SKM-1 (cell line): ENCODE data around the gene PCSK5.
"Not testable (repeated sequence)": the region's sequence is repeated elsewhere in the genome, so short reads cannot be mapped to it uniquely, and the experiment has no call there.

Experiments
- DNase-seq: peaks from one replicate; lab custom pipeline; 2025; ENCODE audit not compliant: unreplicated experiment; lab: John Stamatoyannopoulos, UW

Gene PCSK5

DNA sequence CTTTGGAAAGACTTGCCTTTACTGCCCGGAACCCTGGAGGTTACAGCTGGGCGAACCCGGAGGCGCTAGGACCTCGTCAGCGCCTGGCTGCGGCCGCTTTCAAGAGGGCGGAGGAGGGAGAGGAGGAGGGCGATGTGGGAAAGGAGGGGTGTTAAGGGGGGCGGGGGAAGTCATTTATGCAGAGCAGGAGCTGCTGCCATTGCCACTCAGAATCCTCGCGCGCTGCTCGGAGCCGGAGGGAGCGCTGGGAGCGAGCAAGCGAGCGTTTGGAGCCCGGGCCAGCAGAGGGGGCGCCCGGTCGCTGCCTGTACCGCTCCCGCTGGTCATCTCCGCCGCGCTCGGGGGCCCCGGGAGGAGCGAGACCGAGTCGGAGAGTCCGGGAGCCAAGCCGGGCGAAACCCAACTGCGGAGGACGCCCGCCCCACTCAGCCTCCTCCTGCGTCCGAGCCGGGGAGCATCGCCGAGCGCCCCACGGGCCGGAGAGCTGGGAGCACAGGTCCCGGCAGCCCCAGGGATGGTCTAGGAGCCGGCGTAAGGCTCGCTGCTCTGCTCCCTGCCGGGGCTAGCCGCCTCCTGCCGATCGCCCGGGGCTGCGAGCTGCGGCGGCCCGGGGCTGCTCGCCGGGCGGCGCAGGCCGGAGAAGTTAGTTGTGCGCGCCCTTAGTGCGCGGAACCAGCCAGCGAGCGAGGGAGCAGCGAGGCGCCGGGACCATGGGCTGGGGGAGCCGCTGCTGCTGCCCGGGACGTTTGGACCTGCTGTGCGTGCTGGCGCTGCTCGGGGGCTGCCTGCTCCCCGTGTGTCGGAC lies at the start of gene PCSK5:
Gene PCSK5, plus strand, starts transcription at position 202 of the 805 bp plus-strand sequence. Its CDS starts 509 bp downstream, at position 711.
- peak; percentile 30 for DNase-seq

DNA sequence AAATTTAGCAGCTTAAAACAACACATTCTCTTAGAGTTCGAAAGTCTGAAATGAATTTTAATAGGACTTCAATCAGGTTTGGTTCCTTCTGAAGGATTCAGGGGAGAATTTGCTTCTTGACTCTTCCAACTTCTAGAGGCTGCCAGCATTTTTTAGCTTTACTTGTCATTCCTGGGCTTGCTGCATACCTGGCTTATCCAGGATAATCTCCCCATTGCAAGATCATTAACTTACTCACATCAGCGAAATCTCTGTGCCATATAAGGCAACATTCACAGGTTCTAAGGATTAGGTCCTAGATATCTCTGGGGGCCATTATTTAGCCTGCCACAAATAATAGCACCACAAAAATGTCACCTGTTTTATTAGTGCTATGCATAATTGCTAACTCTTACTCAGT lies 46.2 kb upstream of the PCSK5 start:
- no peak for DNase-seq

DNA sequence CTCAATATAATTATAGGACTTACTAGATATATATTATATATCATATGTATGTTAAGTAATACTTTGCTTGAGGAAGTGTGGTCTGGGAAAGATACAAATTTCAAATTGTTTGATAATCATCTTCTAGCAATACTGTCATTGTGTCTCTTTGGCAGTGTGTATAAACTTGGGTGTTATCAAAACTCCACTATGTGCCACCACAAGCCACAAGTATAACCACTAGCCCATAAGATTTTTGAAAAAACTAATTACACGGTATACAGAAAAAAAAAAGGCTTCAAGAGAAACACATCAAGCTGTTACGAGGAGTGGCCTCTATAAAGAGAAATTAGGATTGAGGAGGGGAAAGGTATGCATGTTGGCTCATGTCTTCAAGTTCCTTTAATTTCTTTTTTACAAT lies 44.7 kb upstream of the PCSK5 start:
- DNase-seq = no peak

DNA sequence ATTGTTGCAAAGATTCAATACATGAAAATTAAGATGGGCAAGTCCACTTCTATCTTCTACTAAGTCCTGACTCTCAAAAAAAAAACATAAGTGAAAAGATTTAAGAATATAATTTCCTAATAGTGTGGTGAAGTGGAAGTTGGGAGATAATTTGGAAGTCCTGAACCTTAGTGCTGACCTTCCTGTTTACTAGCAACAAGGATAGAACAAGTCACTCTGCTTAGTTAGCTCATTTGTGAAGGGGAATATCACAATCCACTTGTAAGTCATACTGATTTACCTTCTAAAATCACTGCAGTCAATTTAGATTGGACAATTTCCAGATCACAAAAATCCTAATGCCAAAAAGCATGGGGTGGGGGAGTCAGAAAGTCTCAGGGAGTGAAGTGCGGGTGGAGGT lies 43.4 kb upstream of the PCSK5 start:
- no peak for DNase-seq

DNA sequence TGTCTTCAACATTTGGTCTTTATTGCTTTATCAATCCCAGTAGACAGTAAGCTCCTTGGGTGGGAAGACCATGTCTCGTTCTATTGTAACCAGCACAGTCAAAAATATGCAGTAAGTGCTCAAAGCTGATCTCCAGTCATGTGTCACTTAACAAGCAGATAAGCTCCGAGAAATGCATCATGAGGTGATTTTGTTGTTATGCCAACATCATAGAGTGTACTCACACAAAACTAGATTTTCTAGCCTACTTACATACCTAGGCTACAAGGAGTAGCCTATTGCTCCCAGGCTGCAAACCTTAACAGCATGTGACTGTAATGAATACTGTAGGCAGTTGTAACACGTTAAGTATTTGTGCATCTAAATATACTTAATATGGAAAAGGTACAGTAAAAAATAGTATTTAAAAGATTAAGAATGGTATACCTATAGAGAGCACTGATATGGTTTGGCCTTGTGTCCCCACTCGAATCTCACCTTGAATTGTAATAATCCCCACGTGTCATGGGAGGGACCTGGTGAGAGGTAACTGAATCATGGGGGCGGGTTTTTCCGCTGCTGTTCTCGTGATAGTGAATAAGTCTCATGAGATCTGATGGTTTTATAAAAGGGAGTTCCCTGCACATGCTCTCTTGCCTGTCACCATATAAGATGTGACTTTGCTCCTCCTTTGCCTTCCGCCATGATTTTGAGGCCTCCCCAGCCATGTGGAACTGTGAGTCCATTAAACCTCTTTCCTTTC lies 39.8 kb upstream of the PCSK5 start:
- no peak for DNase-seq

DNA sequence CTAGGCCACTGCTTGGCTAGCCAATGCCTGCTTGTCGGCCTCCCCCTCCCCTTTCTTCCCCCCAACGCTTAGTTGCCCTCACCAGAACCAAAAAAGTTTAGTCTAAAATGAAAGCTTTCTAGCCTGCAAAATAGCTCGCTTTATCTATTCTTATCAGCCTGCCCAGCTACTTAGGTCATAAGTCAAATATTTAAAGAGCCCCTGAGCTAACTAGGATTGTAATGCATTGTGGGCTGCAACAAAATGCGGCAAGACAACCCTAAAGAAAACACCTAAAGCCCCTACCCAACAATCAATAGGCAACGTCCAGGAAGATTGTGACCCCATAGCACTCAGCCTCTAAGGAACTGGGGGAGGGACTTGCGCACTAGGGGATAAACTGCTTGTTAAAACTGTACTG lies 38.6 kb upstream of the PCSK5 start:
- DNase-seq = no peak

DNA sequence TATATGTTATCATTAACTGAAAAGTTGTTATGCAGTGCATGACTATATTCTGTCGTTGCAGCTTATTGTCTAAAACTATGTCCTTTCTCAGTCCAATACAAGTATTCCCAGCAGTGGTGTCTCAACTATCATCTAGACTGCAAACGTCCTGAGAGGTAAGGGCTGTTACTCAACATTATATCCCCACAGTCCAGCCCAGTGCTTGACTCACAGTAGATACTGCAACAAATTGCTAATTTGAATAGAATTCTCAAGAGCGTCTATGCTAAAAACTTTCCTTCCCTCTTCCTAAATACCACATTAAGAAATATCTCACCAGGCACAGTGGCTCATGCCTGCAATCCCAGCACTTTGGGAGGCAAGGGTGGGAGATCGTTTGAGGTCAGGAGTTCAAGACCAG lies 37.7 kb upstream of the PCSK5 start:
- DNase-seq = no peak

DNA sequence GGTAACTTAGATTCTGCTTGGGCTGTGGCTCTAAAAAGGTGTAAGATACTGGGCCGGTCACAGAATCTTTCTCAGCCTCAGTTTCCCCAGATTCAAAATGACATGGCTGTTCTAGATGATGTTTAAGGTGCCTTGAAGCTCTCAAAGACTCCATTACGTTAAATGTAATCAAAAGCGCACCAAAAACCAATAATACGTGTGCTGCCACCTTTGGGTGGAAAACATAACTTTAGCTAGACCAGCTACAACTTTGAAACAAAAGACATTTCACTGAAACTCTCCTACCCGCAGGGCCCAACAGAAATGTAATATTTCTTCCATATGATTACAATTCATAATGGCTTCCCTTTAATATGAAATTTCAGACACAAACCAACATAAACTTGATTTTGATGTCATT lies 35.0 kb upstream of the PCSK5 start:
- DNase-seq = no peak

DNA sequence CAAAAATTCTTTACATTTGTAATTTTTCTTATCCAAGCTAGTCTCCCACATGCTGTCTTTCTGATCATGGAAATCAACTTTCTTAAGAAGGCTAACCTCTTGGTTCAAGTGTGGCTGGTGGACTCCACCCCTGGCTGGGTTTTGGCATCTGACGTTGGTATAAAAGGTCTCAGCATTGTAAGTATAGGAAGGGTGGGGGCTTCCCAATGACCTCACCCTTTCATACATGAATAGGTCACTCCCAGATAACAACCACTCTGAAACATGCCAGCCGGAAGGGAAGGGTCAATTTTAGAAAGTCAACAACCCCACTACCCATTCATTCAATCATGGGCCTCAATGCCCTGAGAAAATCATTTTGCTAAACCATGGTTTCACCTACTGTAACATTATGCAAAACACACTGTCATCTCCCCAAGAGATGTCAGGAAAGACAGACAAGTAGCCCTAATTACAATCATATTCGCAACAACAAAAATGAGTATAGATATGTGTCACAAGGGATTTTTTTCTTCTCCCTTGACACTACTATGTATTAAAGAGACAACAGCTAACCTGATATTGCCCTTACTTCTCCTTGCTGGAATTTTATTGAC lies 31.9 kb upstream of the PCSK5 start:
- DNase-seq = no peak

DNA sequence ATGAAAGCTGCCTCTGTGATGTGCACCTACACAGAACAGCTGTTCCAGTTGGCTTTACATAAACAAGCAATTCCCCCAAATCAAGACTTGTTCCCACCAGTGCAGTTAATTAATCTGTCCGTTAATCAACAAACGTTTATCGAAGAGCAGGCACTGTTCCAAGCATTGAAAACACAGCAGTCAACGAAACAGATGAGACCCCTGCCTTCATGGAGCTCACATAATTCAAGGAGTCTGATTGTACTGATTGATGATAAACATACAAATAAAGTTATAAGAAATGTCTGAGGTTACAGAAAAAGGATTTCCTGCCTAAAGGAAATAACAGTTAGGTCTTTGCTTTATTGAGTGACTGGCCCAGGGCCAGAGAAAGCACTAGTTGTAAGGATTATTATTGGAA lies 26.2 kb upstream of the PCSK5 start:
- no peak for DNase-seq

DNA sequence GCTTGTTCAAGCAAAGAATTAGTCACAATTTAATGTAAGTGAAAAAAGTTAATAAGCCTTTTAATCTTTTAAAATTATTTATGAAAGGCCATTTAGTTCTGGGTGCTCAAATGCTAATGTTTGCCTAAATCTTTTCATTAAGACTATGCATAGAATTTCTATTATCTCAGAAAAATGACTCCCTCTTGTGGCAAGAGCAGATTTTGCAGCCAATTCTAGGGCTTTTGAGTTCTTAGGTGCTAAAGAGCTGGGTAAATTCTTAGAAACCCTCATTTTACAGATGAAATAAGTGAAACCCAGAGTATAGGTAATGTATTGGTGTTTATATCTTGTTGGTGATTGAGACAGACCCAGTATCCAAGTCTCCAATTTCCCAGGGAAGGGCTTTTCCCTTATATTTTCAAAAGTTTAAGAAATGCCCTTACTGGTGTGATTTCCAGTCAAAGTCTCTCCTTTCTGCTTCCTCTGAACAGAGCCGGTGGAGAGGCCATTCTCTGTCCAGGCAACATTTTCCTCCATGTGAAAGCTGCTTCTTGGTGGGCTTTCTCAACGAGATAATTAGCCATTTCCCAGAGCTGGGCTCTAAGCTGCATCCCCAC lies 24.1 kb upstream of the PCSK5 start:
- DNase-seq = no peak

DNA sequence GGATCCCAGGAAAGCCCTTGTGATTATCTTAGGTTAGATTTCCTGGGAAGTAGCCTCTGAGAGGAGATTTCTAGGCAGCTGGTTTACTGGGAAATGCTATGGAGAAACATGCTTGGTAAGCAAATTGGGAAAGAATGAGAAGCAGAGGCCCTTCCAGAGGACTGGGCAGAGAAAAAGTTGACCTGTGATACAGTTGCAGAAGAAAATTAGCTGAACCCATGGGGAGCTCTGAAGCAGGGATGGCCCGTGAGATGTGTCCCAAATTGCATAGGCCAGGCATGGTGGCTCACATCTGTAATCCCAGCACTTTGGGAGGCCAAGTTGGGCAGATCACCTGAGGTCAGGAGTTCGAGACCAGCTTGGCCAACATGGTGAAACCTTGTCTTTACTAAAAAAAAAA lies 21.9 kb upstream of the PCSK5 start:
- DNase-seq = not testable (repeated sequence)

DNA sequence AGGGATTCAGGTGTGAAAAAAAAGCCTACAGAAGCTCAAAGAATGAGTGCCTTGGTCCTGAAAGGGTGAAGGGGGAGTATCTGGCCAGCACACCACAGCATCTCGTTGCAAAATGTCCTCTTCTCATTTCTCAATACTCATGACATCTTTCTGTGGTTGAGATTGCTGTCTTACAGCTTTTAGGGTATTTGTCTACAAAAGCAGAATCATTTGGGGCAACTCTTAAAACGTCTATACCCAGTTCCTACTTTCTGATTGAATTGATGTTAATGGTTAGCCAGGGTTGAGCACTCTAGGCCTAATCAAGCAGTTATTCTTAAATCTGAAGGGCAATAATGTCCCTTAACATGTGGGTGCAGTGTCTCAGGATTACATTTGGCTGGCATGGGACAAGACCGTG lies 21.2 kb upstream of the PCSK5 start:
- peak; percentile 54 for DNase-seq

DNA sequence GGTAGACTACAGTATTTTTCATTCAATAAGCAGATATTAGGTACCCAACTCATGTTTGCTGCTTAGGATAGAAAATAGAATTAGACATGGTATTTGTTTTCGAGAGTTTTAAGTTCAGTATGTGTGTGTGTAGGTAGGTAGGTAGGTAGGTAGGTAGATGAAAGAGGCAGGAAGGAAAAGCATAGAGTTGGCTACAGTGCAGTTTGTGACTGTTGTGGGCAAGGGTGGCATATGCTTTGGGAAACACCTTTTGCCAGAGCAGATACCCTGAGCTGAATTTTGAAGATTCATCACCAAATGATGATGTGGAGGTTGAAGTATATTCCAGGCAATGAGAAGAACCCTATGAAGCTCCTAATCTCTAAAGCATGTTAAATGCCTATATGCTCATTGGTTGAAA lies 20.0 kb upstream of the PCSK5 start:
- DNase-seq = no peak

DNA sequence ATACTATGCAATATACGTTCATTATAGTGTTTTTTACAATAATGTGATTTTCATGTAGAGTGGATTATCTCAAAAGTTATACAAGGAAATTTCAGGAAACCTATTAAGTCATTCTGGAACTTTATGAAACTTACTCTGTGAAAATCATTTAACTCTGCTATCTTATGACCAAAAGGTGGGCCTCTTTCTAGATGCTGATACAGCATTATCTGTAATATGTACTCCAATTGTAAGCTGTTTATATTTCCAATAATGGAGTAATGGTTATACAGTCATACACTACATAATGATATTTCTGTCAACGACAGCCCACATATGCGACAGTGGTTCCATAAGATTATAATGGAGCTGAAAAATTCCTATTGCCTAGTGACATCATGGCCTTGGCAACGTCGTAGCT lies 18.8 kb upstream of the PCSK5 start:
- no peak for DNase-seq

DNA sequence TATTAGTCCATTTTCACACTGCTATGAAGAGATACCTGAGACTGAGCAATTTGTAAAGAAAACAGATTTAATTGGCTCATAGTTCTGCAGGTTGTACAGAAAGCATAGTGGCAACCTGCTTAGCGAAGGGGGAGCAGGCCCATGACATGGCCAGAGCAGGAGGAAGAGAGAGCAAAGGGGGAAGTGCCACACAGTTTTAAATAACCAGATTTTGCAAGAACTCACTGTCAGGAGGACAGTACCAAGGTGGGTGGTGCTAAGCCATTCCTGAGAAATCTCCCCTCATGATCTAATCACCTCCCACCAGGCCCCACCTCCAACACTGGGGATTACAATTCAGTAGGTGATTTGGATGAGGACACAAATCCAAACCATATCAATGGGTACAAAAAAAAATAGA lies 16.8 kb upstream of the PCSK5 start:
- no peak for DNase-seq

DNA sequence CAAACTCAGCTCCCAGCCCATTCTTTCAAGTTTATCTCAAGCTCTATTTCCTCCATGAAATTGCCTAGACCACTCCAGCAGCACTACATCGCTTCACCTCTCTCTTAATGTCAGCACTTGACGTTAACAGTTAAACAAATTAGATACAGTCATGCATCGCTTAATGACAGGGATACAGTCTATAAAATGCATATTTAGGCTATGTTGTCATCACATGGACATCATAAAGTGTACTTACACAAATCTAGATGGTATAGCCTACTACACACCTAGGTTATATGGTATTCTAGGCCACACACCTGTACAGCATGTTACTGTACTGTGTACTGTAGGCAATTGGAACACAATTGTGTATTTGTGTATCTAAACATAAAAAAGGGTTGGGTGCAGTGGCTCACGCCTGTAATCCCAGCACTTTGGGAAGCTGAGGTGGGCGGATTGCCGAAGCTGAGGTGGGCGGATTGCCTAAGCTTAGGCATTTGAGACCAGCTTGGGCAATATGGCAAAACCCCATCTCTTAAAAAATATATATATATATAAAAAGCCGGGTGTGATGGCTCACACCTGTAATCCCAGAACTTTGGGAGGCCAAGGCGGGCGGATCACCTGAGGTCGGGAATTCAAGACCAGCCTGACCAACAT lies 13.4 kb upstream of the PCSK5 start:
- DNase-seq = no peak

DNA sequence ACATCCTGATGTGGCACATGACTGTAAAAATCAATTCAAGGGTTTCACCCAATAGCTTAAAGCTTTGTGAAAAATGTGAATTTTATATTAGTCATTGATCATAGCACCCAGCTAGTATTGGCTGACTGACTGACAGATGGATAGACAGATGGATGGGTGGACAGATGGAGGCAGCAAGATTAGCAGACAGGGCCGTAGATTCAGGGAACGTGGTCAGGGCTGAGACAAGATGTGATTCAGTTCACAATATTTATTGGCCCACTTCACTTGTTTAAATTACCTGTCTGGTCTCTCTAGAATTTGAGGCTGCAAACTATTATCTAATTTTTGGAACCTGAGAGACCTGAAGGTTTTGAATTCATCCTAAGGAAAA lies 12.0 kb upstream of the PCSK5 start:
- no peak for DNase-seq

DNA sequence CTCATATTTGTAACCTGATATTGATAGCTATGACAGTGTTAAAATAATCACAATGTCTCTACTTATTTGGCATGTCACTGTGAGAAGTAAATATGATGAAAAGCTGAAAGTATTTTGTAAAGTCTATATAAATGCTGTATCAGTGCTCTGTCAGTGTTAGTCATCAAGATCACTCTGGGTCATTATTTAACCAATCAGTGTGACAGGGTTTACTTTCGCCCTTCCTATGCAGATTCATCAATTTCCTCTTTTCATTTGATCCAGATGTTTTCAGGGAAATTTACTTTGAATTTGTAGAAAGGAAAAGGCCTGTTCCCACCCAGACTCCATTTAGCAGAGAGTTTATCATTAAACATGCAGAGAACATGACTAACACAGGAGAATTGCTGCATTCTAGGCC lies 9.9 kb upstream of the PCSK5 start:
- DNase-seq = no peak

DNA sequence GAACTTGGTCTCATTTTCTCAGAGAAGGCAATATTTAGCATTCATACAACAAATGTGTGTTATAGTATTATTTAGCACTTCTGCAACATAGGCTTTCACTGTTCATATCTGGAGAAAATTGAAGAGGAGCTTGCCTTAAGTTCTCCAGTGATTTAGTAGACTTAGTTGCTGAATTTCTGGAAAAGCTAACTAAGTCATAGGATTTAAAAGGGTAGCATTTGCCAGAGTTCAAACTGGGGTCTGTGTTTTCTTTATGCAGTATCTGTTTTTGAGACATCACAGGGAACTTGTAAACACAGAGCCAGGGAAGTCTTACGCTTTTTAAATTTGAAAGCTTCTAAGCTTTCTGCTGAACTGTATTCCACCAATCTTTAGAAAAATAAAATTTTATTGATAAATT lies 8.7 kb upstream of the PCSK5 start:
- DNase-seq = no peak

DNA sequence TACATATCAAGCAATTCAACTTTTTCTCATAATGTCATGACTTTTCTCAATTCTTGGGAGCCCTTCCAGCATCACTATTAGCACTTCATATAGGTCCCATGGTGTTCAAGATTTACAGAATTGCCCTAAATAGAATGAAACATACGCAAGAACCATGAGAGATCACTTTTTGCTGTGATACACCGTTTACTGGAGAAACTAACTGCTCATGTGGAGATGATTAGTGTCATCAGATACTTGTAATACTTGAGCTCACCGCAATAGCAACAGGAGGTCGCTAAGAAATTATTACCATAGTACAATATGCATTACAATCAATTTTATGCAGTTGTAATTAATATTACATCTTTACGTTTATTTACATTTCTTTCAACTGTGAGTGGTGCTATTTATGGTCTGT lies 4.8 kb upstream of the PCSK5 start:
- no peak for DNase-seq
